Medulla oblongata (tissue), 1 donor: ENCODE measurements around the gene MANEAL.
"Not testable (repeated sequence)": the region's sequence is repeated elsewhere in the genome, so short reads cannot be mapped to it uniquely, and the experiment has no call there.

Experiments used
- DNase-seq: peaks from one replicate; pipeline ENCODE4 v3.0.0-alpha.2; 2015; ENCODE audit errors: extremely low spot score

MANEAL gene, protein sequence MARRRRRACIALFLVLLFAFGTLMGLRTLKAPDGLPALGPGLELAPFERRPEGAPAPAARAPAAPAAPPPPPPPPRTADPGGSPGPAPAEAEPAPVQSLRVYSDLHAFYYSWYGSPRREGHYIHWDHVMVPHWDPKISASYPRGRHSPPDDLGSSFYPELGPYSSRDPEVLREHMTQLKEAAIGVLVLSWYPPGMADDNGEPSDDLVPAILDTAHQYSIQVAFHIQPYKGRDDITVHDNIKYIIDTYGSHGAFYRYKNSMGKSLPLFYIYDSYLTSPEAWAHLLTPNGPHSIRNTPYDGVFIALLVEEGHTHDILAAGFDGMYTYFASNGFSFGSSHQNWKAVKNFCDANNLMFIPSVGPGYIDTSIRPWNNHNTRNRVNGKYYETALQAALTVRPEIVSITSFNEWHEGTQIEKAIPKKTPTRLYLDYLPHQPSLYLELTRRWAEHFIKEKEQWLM

DNA sequence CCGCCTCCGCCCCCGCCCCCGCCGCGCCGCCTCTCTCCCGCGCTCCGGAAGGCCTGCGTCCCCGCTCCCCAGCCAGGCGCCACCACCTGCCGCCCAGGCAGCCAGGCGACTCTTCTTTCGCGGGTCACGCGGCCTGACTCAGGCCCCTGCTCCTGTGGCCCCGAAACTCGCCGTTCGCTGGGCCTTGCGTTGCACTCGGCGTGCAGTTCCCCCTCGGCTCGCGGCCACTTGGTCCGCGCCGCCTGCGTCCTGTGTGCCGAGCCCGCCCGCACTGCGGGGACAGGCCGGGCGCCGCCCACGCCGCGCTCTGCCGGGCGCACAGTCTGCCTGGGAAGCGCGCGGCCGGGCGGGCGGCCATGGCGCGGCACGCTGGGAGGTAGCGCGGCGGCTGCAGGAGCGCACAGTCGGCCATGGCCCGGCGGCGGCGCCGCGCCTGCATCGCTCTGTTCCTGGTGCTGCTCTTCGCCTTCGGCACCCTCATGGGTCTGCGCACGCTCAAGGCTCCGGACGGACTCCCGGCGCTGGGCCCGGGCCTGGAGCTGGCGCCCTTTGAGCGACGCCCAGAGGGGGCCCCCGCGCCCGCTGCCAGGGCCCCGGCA is at the start of gene MANEAL:
Gene MANEAL, plus strand, starts transcription at position 75 of the 599 bp plus-strand sequence. Its CDS starts 336 bp downstream, at position 411.
- peak; percentile 11 for DNase-seq

DNA sequence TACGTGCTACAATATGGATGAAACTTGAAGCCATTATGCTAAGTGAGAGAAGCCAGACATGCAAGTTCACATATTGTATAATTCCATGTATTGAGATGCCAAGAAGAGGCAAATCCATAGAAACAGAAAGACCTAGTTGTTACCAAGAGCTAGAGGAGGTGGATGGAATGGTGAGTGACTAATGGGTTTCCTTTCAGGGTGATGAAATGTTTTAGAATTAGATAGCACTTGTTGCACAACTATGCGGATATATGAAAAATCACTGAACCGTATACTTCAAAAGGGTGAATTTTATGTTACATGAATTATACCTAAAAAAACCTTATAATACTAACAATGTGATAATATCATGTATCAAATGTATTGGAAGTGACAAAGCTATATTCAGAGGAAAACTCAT is 46.8 kb upstream of the MANEAL start:
- DNase-seq = no peak

DNA sequence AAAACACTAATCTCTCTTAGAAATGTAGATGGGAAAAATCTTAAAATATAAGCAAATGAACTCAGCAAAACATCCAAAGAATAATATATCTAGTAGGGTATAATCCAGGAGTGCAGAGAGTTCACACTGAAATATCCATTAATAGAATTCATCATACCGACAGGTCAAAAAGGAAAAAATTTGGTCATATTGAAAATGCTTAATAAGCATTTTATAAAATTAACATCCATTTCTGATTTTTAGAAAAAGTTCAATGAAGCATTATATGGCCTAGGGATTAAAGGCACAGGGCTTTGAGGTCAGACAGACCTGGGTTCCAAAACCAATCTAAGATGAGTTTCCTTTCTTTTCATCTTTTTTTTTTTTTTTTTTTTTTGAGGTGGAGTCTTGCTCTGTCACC is 45.1 kb upstream of the MANEAL start:
- DNase-seq = no peak

DNA sequence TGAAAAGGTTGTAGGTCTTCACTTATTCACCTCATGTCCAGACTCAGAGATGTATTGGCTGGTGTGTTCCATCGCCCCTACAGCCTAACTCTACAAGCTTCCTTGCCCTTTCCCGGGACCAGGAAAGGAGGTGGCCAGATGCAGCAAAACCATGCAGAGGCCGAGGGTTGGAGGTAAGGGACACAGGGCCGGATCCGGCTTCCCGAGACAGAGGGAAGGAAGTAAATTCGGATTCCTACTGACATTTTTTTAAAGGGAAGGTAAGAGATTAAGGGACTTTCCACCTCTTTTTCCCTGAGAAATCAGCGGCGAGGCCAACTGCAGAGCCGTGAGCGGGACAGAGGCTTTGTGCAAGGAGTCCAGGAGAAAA is 41.4 kb upstream of the MANEAL start:
- no peak for DNase-seq

DNA sequence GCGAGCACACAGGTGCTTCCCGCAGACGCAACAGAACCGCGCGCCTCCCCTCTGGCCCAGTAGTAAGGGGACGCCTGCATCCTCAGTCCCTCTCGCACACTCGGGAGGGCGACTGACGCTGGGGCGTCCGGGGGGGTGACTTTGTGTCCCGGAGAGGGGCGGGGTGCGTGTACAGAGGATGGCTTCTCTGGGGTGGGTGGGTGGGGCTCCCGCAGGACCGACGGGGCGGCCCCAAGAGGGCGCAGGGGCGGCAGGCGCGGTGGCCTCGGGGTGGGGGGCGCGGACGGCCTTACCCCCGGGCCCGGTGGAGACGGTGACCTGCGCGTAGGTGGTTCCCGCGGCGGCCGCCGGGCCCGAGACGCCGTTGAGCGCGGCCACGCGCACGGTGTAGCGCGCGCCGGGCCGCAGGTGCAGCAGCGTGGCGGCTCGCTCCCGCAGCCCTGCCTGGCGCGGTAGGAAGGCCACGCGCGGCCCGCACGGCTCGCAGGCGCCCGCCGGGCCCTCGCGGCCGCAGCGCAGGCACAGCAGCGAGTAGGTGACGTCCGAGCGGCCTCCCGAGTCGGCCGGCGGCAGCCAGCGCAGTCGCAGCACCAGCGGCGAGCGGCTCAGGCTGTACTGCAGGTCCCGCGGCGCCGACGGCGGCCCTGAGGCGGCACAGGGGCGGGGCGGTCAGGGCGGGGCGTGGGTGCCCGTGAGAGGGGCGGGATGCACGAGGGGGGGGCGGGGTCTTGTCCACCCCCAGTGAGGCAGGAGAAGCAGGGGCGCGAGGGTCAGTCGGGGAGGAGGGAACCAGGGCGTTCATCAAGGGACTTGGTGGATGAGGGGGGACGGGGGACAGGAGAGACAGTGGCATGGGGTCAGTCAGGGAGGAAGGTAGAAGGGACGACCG is 40.8 kb upstream of the MANEAL start:
- no peak for DNase-seq

DNA sequence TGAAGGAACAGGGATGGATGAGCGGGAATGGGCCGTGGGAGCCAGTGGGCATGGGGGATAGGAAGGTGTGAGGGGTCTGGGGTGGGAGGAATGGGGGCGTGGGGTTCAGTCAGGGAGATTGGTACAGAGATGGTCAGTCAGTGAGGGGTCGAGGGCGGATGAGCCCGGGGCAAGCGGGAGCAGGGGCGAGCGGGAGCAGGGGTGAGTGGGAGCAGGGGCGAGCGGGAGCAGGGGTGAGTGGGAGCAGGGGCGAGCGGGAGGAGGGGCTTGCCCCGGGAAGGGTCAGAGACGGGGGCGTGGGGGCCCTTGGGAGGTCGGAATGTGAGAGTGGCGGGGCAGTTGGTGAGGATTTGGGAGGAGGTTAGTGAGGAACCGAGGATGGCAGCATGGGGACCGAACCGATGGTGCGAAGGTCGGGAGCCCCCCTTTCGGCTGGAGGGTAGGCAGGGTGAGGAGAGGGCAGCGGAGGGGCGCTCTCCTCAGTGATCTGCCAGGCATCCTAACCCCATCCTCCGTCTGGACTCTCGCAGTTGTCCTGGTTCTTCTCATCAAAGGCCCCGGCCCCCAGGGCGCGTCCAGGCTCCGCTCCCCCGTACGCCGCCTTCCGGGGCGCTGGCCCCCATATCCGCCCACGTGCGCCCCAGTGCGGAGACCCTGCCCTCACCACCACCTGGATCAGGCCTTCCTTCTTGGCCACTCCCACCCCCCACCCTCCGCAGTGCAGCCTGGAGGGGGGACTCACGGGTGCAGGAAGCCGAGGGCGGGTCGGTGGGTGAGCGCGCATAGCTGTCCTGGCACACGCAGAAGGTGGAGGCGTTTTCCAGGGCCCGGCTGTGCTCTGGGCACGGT is 40.0 kb upstream of the MANEAL start:
- DNase-seq = no peak

DNA sequence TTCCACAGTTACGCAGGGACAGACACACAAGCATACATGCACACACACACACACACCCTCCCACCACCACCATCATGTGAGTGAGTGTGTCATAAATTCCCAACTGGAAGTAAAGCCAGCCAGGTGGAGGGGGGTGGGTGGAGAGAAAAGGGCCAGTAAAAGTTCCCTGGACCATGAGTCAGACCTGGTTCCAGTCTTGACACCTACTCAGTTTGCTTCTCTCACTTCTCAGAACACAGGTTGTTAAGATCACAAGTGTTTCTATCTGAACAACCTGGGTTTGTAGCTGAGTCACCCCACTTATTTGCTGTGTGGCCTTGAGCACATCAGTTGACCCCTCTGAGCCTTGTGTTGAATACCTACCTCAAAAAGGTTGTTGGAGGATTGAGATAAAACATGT is 38.4 kb upstream of the MANEAL start:
- no peak for DNase-seq

DNA sequence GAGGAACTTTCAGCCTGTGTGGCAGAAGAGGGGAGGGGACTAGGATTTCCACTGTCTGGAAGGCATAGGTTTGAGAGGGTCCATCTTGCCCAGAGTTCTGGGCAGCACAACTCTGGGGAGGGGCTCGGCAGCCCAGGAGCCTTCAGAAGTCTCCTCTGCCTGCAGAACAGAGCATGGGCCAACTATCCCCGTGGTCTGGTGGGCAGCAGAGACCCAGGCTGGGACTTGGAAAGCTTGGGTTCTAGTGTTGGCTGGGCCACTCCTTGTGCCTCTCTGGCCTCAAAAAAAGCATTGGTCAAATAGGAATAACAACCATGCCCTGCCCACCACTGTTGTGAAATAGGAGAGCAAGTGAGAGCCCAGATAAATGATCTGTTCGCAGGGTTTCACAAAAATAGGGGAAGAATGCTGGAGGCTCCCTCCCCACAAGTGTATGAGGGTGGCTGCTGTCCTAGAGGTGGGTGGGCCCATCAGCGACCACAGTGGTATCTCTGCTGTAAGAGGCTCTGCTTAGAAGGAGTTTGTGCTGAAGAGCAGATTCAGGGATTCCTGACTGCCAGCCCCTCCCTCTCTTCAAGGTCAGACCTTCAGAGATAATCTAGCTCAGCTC is 37.6 kb upstream of the MANEAL start:
- no peak for DNase-seq

DNA sequence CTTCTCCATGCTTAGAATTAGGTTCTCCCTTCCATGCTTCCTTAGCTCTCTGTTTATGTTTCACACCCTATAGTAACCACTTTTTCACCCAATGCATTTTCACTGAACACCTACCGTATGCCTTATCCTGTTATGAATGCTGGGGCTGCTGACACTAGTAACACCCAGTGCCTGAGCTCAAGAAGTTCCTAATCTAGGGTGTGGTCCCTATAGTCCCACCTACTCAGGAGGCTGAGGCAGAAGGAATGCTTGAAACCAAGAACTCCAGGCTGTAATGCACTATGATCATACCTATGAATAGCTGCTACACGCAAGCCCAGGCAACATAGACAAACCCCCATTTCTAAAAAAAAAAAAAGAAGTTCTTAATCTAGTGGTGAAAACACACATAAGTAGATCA is 34.2 kb upstream of the MANEAL start:
- DNase-seq = no peak

DNA sequence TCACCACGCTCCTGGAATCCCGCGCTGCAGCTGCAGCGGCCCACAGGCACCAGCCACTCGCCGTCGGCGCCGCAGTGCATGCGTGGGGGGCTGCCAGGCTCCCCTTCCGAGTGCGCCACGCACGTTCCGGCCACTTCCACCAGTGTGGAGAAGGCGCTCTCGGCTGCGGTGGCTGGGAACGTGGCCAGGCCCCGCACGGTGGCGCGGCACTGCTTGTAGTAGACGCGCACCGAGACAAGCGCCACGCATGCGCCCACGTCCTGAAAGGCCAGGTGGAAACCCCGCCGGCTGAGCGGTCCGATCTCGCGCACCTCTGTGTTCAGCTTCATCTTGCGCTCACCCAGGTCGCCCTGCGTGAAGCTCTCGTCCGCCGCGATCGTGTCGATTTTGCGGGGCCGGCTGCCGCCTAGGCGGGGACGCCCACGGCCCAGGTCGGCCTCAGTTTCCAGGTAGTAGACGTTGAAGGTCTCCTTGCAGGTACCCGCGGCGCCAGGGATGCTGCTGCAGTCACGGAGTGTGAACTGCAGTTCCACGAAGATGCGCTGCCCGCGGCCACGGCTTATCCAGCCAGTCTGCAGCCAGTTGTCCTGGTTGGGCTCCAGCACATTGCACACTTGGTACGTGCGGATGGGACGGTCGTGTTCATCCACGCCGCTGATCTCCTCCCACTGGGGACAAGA is 32.1 kb upstream of the MANEAL start:
- DNase-seq = no peak

DNA sequence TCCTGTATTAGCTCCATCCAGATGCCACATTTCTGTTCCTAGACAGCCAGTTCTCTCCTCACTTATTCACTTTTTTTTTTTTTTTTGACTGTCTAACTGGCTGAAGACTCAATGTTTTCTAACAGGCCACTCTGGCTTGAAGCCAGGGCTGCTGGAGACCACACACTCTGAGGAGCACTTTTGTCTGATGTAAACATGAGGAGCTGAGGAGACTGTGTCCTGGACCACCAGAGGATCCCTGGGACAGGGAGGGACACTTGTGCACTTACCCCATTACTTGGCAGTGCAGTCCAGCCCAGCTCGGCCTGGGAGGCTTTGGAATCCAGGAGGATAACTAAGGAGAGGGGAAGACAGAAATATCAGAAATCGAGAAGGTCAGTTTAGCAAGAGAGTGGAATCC is 31.1 kb upstream of the MANEAL start:
- no peak for DNase-seq

DNA sequence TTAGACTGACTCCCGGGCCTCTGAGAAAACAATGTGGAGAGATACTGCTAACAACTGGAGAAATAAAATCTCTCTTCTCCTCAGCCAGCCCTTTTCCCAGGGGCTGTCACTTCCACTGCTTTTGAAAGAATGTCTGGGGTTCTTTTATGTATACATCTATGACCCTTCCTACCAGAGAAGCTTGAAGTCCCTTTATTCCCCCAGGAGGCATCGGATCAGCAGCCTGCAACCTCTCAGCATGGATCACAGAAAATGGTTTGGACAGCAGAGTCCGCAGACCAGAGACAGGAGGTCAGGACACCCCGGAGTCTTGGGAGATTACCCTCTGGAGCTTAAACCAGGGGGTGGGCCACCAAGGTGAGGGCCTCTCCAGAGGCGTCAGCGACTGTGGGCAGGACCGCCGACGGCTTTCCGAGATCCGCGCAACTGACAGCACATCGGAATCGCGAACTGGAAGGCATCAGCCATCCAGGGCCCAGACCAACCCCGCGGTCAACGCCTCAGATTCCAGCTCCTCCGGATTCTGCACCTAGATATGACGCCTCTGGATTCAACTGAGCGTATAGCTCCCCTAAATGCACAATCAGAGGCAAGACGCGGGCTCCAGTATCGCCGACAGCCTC is 29.7 kb upstream of the MANEAL start:
- DNase-seq = no peak

DNA sequence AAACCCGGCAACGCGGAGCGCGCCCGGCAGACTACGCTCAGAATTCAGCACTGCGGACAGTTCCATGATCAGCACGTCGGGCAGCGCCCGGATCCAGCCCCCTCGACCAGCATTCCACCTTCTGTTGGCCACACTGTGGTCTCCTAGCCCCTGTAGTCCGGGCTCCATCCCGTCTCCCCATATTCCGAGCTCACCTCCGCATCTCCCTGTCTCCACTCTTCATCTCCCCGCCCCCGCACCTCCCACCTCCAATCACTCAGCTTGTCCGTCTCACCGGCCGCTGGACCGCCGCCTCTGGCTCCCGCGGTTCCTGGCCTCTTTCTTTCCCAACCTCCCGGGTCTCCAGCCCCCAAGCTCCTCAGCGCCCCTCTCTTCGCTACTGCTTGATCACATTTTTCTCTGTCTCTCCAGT is 29.2 kb upstream of the MANEAL start:
- no peak for DNase-seq

DNA sequence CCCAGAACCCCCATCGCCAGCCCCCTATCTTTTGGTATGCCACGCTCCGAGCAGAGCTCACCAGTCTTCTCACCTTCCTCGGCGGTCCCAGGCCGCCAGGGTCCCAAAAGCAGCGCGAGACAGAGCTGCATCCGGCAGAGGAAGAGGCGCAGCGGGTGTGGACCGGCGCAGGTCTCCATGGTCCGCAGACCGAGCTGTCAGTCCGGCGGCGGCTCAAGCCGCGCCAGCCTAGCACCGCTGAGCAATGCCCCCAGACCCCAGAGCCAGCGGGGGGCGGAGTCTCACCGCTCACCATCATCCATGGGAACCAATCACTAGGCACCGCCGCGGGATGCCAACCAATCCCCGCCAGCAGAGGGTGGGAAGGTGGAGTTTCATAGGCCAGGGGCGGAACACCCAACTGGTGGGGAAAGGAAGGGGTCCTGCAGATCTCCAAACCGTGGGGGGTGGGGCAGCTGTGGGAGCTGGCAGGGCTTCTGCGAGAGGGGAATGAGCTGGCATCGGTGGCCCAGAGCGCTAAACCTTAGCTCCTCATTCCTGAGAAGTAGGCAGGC is 28.7 kb upstream of the MANEAL start, which contains the start of gene EPHA10:
Gene EPHA10, minus strand, starts transcription at position 233 of the 554 bp plus-strand sequence. Its CDS starts 54 bp downstream, at position 179.
- DNase-seq = no peak

DNA sequence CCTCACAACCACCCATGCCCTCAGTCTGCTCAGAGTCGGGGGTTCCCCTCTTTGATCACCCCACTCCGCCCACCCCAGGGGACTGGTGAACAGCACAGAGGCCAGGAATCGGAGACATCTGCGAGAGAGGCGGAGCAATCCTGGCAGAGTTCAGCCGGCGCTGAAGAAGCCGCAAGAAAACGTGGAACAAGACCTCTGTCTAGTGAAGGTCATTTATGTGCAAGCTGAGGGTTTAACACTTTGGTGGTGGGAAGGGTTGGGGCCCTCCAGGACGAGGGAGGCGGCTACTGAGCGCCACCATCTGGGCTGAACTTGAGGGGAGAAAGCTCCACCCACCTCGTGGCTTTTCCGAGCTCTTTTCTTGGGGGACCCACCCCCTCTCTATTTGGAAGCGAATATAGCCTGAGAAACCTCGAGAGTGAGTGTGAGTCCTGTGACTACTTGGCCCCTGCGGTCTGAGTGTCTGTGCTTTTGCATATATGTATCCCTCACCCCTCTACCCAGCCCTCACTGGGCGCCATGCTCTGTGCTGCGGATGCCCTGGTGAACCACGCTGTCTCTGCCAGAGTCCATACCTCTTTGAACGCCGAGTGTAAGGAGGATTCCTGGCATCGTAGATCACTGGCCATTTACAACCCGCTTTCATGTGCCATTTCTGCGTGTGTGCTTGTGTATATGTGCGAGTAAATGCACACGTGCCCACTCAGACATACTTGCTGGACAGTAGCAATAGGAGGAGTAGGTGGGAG is 27.6 kb upstream of the MANEAL start:
- no peak for DNase-seq

DNA sequence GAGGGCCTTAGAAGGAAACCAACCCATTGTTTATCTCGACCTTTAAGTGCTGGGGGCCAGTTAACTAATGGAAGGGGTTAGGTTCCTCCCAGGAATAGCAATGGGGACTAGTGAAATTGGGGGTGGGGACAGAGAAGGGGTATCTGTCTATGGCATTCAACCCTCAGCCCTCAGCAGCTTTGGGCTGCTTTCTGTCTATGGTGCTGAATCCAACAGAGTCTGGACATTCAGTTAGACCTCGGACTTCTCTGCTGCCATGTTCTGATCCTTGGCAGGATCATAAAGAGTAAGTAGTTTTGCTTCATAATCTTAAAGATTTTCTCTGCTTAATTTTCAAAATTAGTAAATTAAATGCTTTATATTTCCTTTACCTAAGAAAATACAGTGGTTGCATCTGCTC is 26.2 kb upstream of the MANEAL start:
- DNase-seq = no peak

DNA sequence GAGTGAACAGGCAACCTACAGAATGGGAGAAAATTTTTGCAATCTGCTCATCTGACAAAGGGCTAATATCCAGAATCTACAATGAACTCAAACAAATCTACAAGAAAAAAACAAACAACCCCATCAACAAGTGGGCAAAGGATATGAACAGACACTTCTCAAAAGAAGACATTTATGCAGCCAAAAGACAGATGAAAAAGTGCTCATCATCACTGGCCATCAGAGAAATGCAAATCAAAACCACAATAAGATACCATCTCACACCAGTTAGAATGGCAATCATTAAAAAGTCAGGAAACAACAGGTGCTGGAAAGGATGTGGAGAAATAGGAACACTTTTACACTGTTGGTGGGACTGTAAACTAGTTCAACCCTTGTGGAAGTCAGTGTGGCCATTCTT is 22.2 kb upstream of the MANEAL start:
- not testable (repeated sequence) for DNase-seq

DNA sequence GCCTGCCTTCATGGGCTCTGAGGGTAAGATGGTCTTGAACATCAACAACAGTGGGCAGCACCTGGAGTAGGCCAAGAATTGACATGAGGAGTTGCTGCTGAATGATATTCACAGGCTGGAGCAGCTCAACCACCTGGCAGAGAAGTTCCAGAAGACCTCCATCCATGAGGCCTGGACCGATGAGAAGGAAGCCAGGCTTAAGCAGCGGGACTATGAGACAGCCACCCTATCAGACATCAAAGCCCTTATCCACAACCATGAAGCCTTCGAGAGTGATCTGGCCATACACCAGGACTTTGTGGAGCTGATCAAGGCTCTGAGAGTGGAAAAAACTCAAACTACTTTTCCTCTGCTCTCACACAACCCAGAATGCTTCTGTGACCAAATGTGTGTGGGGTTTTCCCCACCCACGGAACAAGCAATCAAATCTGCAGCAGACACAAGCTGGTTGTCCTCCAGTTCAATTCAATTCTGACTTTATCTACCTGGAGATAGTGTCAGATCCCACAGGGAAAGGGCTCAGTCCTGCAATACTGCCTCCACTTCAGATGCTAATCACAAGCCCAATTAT is 16.6 kb upstream of the MANEAL start:
- DNase-seq = no peak
